GM11168 (cell line): ENCODE results near the gene PLCXD1.
"Not testable (repeated sequence)": the region's sequence is repeated elsewhere in the genome, so short reads cannot be mapped to it uniquely, and the experiment has no call there.

Experiments
- in situ Hi-C: fragments of 300-500 bp; cut with MboI; formaldehyde crosslinking; loops from one replicate; pipeline ENCODE4 v1.12.0; 2022; ENCODE audit warnings: low sequenced_read_pairs; ENCODE audit not compliant: unreplicated experiment

Gene PLCXD1

DNA sequence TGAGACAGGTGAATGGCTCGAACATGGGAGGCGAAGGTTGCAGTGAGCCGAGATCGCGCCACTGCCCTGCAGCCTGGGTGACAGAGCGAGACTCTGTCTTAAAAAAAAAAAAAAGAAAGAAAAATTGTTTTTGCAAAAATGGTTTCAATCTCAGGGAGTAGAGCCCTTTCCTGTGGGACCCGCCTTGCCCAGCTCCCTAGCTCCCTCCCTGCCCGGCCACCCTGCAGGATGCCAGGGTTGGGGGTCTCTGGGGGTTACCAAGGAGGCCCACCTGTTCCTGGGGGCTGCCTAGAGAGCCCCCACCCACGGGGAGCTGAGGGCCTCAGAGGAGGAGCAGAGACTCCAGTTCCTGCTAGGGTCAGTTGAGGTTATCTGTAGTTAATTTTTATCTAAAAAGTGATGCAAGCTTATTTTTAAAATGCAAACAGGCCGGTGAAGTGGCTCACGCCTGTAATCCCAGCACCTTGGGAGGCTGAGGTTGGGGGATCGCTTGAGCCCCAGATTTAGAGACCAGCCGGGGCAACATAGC lies 18.7 kb upstream of the PLCXD1 start:
- in situ Hi-C loops = no loop called here

DNA sequence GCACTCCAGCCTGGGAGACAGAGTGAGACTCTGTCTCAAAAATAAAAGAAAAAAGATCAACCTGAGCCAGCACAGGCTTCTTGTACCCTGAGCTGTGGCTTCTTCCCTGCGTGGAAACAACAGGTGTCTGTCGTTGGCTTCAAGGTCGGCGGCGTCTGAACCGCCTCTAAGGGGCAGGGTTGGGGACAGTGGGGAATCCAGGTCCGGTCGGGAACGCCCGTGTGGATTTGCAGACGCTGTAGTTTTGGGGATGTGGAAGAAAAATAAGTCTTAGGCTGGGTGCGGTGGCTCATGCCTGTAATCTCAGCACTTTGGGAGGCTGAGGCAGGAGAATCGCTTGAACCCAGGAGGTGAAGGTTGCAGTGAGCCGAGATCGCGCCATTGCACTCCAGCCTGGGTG lies 17.2 kb upstream of the PLCXD1 start:
- in situ Hi-C loops = not testable (repeated sequence)

DNA sequence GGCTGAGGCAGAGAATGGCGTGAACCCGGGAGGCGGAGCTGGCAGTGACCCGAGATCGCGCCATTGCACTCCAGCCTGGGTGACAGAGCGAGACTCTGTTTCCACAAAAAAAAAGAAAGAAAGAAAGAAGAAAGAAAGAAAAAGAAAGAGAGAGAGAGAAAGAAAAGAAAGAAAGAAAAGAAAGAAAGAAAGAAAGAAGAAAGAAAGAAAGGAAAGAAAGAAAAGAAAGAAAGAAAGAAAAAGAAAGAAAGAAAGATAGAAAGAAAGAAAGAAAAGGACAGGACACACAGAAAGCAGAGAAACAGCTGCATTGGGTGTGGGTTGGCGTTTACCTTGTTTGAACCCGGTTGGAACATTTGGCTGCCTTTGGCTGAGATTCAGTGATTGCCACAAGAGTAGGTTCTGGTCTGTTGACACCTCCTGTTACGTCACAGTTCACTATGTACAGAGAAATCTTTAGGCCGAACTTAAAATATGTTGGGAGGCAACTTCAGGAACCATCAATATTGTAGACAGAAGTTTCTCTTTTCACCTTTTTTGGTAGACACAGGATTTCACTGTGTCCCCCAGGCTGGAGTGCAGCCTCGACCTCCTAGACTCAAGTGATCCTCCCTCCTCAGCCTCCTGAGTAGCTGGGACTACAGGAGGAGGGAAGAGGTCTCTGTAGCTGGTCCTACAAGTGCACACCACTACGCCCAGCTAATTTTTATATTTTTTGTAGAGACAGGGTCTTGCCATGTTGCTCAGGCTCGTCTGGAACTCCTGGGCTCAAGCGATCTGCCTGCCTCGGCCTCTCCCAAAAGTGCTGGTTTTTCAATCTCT lies 16.3 kb upstream of the PLCXD1 start:
- in situ Hi-C loops = no loop called here

DNA sequence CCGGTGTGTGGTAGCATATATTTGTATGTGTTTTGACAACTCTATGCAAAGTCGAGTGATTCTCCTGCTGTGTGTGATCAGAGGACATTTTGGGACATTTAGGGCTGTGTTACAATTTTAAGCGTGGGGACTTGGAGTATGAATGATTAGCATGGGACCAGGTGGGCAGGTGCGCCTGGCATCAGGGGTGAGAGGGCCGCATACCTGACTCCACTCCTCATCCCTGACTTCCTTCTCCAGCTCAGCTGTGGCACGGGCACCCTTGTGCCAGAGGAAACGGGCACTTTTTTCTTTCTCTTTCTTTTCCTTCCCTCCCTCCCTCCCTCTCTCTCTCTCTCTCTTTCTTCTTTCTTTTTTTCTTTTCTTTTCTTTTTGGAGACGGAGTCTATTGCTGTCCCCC lies 15.7 kb upstream of the PLCXD1 start:
- in situ Hi-C loops = no loop called here

DNA sequence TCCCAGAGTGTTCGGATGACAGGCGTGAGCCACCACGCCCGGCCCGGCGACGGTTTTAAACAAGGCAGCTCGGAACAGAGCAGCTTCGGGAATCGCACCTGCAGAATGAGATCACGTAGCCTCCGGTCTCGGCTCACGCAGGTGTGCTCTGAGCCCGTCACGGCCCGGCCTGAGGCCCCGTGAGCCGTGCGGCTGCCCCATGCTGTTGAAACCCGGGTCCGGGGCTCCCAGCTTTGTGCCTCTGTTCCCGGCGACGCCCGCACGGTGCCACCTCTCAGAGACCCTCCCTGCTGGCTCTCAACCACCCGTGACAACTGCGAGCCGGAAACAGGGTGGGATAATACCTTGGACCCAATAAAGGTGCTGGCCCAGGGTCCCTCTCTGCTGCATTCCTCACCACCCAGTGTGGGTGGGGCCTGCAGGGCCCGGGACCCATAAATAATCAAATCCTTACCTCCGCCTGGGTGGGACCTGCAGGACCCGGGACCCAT lies 13.4 kb upstream of the PLCXD1 start:
- in situ Hi-C loops = no loop called here

DNA sequence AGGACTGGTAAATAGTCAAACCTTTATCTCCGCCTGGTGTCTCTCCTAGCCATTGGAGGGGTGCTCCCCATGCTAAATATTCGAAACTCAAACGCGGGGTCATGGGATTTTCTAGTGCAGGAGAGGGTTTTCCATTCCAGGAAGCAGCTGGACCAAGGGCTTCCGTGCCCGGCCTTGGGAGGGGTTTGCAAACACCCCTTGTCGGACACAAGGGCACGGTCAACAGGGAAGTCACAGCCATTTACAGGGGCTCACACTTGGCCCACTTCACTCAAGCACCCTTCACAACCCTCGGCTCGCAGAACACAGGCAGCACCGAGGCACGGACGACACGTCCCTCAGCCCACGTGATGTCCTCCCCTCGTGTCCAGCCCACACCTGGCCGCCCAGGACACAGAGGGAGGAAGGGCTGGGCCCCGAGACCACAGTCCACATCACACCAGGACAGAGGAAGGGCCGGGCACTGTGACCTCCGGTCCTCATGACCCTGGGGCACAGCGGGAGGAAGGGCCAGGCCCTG lies 10.3 kb upstream of the PLCXD1 start:
- in situ Hi-C loops = no loop called here

DNA sequence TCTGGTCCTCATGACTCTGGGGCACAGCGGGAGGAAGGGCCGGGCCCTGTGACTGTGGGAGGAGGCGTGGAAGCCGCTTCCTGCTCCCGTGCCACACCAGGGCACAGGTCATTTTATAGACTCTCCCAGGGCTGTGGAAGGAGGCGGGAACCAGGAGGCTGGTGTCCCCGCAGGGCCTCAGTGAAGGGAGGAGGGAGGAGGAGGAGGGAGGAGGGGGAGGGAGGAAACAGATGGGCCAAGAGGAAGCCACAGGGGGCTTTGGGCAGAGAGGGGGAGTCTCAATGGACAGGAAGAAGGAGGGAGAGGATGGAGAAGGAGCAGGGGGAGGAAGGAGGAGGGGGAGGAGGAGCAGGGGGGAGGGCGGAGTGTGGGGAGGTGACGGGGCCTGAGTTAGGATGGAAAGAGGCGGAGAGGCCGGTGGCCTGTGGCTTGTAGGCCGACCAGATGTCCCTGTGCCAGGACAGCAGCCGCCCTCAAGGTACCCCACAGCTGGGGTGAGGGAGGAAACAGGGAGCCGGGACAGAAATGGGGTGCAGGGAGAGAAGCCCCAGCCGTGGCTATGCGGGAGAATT lies 6.2 kb upstream of the PLCXD1 start:
- in situ Hi-C loops = no loop called here

DNA sequence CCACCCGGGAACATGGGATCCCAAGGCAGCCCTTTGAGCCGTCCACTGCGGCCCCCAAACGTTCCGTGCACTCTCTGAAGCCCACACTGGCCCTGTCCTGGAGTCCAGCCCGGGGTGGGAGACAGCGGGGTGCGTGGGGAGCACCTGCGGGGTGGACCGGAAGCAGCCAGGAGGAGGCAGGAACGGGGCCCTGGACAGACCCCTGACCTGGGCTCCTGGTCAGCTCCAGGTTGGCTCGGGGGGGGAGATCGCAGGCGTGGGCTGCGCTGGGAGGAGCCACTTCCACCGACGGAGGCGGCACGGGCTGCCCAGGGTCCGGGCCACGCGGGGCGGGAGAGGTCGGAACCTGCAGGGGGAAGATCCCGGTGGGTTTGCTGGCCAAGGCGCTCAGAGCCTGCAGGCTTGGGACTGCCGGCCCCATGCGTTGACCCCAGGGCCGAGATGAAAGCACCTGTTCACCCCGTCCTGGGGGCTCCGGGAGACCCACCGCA lies 5.7 kb upstream of the PLCXD1 start:
- in situ Hi-C loops = no loop called here

DNA sequence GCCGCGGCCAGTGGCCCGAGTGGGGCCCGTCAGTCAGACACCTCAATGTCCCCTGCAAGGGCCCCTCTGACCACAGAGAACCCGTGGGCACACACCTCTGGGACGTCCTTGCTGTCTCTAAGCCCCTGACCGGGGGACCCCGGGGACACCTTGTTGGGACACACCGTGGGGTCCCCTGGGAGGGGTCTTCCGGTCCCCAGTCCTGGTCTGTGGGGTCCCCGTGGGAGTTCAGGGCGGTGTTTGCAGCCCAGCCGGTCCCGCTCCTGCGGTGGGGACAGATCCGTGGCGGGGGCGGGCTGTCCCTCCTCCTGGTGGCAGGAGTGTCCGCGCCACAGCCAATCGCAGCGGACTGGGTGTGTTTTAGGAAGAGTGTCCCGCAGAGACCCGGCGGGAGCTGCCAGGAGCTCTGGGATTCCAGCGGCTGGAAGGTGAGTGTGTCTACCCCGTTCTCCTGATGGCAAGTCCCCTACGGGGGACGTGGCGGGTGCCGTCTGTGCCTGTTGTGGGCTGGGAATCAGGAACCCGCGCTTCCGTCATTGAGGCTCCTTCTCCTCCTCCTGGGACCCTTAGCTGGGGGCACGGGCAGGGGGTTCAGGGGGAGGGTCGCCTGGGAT lies 5.1 kb upstream of the PLCXD1 start:
- in situ Hi-C loops = no loop called here

DNA sequence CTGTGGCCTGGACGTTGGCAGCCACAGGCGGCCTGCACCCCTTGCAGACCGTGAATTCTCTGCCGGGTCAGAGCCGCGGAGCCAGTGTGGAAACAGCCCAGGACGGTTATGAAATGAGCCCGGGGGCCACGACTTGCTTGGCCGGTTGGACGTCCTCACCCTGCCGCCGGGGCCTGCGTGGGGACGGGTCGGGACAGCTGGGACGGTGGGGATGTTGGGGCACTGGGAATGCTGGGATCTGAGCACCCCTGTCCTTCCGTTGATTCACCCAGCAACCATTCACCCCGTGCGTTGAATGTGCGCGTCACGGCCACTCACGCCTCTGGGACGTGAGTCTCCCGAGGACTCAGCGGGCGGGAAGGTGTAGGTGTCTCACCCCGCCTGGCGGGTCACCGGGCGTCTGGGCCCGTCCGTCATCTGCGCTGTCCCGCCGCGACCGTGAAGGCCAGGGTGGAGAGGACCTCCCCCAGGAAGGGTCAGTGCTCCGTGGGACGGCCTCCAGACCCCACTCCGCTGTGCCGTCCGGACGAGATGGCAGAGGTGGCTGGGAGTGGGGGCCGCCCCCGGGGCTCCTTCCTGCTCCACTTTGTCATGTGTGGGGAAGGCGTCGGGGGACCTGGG lies 4.5 kb upstream of the PLCXD1 start:
- in situ Hi-C loops = no loop called here

DNA sequence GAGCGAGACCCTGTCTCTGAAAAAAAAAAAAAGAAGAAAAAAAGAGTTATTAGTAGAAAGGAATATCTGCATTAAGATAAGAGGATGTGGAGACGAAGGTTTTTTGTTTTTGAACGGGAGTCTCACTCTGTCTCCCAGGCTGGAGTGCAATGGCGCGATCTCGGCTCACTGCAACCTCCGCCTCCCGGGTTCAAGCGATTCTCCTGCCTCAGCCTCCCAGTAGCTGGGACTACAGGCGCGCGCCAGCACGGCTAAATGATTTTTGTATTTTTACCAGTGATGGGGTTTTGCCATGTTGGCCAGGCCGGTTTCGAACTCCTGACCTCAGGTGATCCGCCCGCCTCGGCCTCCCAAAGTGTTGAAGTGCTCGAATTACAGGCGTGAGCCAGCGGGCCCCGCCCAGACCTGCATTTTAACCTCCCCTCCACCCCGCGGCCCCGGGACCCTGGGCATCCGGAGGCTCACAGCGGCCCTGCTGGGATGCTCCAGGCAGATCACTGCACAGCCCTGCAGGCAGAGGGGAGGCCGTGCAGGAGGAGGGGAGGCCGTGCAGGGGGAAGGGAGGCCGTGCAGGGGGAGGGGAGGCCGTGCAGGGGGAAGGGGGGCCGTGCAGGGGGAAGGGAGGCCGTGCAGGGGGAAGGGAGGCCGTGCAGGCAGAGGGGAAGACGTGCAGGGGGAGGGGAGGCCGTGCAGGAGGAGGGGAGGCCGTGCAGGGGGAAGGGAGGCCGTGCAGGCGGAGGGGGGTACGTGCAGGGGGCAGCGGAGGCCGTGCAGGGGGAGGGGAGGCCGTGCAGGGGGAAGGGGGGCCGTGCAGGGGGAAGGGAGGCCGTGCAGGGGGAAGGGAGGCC lies 1.2 kb upstream of the PLCXD1 start:
- in situ Hi-C loops = not testable (repeated sequence)

DNA sequence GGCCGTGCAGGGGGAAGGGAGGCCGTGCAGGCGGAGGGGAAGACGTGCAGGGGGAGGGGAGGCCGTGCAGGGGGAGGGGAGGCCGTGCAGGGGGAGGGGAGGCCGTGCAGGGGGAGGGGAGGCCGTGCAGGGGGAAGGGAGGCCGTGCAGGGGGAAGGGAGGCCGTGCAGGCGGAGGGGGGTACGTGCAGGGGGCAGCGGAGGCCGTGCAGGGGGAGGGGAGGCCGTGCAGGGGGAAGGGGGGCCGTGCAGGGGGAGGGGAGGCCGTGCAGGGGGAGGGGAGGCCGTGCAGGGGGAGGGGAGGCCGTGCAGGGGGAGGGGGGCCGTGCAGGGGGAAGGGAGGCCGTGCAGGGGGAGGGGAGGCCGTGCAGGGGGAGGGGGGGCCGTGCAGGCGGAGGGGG lies 459 bp upstream of the PLCXD1 start:
- in situ Hi-C loops = not testable (repeated sequence)

DNA sequence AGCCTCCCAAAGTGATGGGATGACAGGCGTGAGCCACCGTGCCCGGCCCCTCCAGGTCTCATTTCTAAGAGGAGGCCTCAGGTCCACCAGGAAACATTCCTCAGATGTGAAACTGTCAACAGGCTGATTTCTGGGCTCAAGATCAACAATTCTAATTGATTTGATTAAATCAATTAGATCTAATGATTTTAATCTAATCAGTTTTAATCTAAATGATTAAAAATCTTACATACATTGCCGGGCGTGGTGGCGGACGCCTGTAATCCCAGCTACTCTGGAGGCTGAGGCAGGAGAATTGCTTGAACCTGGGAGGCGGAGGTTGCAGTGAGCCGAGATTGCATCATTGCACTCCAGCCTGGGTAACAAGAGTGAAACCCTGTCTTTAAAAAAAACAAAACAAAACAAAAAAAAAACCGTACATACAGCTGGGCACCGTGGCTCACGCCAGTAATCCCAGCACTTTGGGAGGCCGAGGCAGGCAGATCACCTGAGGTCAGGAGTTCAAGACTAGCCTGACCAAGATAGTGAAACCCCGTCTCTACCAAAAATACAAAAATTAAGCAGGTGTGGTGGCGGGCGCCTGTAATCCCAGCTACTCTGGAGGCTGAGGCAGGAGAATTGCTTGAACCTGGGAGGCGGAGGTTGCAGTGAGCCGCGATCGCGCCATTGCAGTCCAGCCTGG lies 960 bp downstream of the PLCXD1 start:
- in situ Hi-C loops = not testable (repeated sequence)

DNA sequence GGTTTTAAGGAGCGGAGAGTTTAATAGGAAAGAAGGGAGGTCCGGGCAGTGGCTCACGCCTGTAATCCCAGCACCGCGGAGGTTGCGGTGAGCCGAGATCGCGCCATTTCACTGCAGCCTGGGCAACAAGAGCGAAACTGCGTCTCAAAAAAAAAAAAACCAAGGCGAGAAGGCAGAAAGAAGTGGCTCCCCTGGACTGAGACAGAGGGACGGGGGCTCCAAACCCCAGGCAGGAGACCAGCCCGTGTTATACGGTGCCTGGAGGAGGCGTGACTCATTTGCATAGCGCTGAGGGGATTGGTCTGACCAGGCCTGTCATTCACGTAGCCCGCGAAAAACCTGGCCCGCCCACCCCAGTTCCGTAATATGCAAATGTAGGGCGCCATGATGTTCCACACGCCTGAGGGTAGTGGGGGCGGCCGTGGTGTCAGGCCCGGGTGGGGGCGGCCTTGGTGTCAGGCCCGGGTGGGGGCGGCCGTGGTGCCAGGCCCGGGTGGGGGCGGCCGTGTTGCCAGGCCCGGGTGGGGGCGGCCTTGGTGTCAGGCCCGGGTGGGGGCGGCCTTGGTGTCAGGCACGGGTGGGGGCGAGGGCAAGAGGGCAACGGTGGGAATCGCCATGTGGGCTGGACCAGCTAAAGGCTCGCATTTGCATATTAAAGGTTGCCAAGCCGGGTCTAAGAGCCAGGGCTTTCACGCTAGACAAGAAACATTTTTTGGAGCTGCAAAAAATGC lies 2.1 kb downstream of the PLCXD1 start:
- in situ Hi-C loops = no loop called here

DNA sequence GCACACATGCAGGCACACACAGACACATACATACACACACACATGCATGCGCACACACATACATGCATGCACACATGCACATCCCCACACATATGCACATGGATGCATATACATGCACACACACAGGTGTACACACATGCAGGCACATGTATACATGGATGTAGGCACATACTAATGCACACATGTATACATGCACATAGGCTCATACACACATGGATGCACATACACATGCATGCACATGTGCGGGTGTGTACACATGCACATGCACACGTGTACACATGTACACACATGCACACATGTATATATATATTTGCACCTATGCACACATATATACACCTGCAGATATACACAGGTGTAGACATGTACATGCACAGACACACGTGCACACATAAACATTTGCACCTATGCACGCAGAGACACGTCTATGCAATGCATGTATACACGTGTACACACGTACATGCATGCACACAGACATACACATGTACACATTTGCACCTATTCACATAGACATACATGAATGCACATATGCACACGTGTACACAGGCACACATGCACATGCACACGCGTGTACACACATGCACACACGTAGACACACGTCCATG lies 4.0 kb downstream of the PLCXD1 start:
- in situ Hi-C loops = no loop called here

DNA sequence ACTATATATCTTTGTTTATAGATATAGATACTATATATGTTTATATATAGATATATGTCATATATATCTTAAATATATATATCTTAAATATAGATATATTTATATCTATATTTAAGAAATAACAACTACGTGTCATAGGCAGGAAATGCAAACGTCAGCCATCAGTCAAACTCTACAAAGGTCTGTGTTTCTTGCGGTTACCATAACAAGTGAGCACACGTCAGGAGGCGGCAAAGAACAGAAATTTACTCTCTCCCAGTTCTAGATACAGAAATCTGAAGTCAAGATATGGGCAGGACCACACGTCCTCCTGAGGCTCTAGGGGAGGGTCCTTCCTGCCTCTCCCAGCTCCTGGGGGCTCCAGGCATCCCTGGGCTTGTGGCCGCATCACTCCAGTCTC lies 6.5 kb downstream of the PLCXD1 start:
- in situ Hi-C loops = no loop called here

DNA sequence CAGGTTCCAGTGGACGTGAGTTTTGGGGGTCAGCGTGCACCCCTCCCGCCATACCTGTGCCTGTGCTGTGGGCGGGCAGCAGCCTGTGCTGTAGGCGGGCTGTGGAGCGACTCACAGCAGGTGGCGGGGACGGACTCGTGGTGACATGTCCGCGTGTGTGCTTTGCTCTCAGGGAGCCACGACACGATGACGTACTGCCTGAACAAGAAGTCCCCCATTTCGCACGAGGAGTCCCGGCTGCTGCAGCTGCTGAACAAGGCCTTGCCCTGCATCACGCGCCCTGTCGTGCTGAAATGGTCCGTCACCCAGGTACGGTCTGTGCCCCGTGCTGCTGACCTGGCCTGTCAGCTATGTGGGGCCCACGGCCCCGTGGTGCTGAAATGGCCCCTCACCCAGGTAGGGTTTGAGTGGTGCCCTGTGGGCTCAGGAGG lies 7.4 kb downstream of the PLCXD1 start:
- in situ Hi-C loops = no loop called here
